CD14-positive monocyte (primary cell): Measurements from ENCODE around the gene SLC25A13. TPM values are rescaled to one million over a fixed set of nuclear protein-coding genes. Genes with fewer than 3 reads are reported as not detected.

Source experiments
- DNase-seq, 3 donors: peaks; one replicate each; pipeline ENCODE4 v3.0.0-alpha.2; 2011 to 2022
- H2AFZ ChIP-seq: 2 replicates; pipeline ENCODE4 v1.6.0; 2012; ENCODE audit warnings: mild to moderate bottlenecking, low read depth, low read length, inconsistent platforms; ENCODE audit not compliant: insufficient read depth, poor library complexity, severe bottlenecking
- H3K27ac ChIP-seq, 2 donors: 1 replicate in 1 of 2; 2 replicates in 1 of 2; pipeline ENCODE4 v1.5.1; 2012 to 2013; ENCODE audit warnings: low read length in 2 of 2, control low read depth in 1 of 2, inconsistent platforms in 1 of 2, low read depth in 1 of 2, mild to moderate bottlenecking in 1 of 2
- H3K27me3 ChIP-seq, 2 donors: one replicate each; pipeline versions ENCODE4 v1.6.0 to v1.6.1; 2011 to 2013; ENCODE audit warnings: low read length in 2 of 2; ENCODE audit not compliant: control insufficient read depth in 2 of 2, insufficient read depth in 2 of 2
- H3K36me3 ChIP-seq, 2 donors: replicated peaks in 1 of 2; 1 replicate in 1 of 2; 2 replicates in 1 of 2; pipeline versions ENCODE4 v1.5.1 to v1.6.1; 2012 to 2013; ENCODE audit warnings: low read length in 2 of 2, control low read depth in 1 of 2, inconsistent platforms in 1 of 2, mild to moderate bottlenecking in 1 of 2; ENCODE audit not compliant: insufficient read depth in 2 of 2, control insufficient read depth in 1 of 2
- H3K4me1 ChIP-seq, 2 donors: 1 replicate in 1 of 2; 2 replicates in 1 of 2; pipeline versions ENCODE4 v1.5.1 to v1.6.1; 2012 to 2013; ENCODE audit warnings: low read length in 2 of 2, control low read depth in 1 of 2, inconsistent platforms in 1 of 2, mild to moderate bottlenecking in 1 of 2, moderate library complexity in 1 of 2; ENCODE audit not compliant: insufficient read depth in 2 of 2, control insufficient read depth in 1 of 2
- H3K4me2 ChIP-seq: replicated peaks from 2 replicates; pipeline ENCODE3; 2012; ENCODE audit warnings: low read length, moderate library complexity, mild to moderate bottlenecking; ENCODE audit not compliant: poor library complexity, severe bottlenecking; ENCODE audit errors: extremely low read depth
- H3K4me3 ChIP-seq, 3 experiments: fragments of 200-600 bp in 1 of 3; sonication (generic) in 1 of 3; replicated peaks in 1 of 3; 1 replicate in 2 of 3; 2 replicates in 1 of 3; pipeline ENCODE4 v1.5.1; 2011 to 2013; ENCODE audit warnings: low read length in 3 of 3, mild to moderate bottlenecking in 3 of 3, control low read depth in 2 of 3, low read depth in 2 of 3, inconsistent platforms in 1 of 3, moderate library complexity in 1 of 3
- H3K79me2 ChIP-seq: 2 replicates; pipeline ENCODE4 v1.6.0; 2012; ENCODE audit warnings: mild to moderate bottlenecking, control low read depth, inconsistent platforms, low read length, moderate library complexity; ENCODE audit not compliant: insufficient read depth
- H3K9ac ChIP-seq: 2 replicates; pipeline ENCODE4 v1.6.0; 2017; ENCODE audit warnings: low read length, mild to moderate bottlenecking; ENCODE audit not compliant: insufficient read depth, poor library complexity, severe bottlenecking
- H3K9me3 ChIP-seq, 2 donors: replicated peaks in 1 of 2; 1 replicate in 1 of 2; 2 replicates in 1 of 2; pipeline versions ENCODE4 v1.5.1 to v1.6.1; 2012 to 2013; ENCODE audit warnings: low read length in 2 of 2, control low read depth in 1 of 2; ENCODE audit not compliant: control insufficient read depth in 1 of 2, insufficient read depth in 1 of 2
- H4K20me1 ChIP-seq: 2 replicates; pipeline ENCODE4 v1.6.0; 2012; ENCODE audit warnings: mild to moderate bottlenecking, low read length, control low read depth, moderate library complexity; ENCODE audit not compliant: insufficient read depth
- H3K27ac Mint-ChIP-seq, 7 donors: one replicate each; pipeline ENCODE4 v1.8.0; 2020; ENCODE audit warnings: mild to moderate bottlenecking in 7 of 7, mixed read lengths in 7 of 7, moderate library complexity in 6 of 7, inconsistent platforms in 2 of 7
- H3K27me3 Mint-ChIP-seq, 3 donors: one replicate each; pipeline ENCODE4 v1.8.0; 2021 to 2022; ENCODE audit warnings: low read depth in 3 of 3, mild to moderate bottlenecking in 3 of 3, mixed read lengths in 3 of 3, moderate library complexity in 3 of 3, inconsistent platforms in 1 of 3
- H3K36me3 Mint-ChIP-seq, 2 donors: one replicate each; pipeline ENCODE4 v1.8.0; 2020; ENCODE audit warnings: mixed read lengths in 2 of 2, inconsistent platforms in 1 of 2, mild to moderate bottlenecking in 1 of 2
- H3K4me1 Mint-ChIP-seq: one replicate; pipeline ENCODE4 v1.8.0; 2020; ENCODE audit warnings: mild to moderate bottlenecking, mixed read lengths
- H3K4me3 Mint-ChIP-seq, 2 donors: one replicate each; pipeline ENCODE4 v1.8.0; 2020; ENCODE audit warnings: mild to moderate bottlenecking in 2 of 2, mixed read lengths in 2 of 2, moderate library complexity in 1 of 2
- H3K9me3 Mint-ChIP-seq, 7 donors: one replicate each; pipeline ENCODE4 v1.8.0; 2020 to 2022; ENCODE audit warnings: mixed read lengths in 7 of 7, mild to moderate bottlenecking in 6 of 7, moderate library complexity in 6 of 7, inconsistent platforms in 2 of 7
- WGBS: methylation state at CpG from one replicate; pipeline ENCODE4 v1.1.5; 2013; ENCODE audit warnings: missing lambda C conversion rate; ENCODE audit not compliant: insufficient coverage; 5-methylcytosine and 5-hydroxymethylcytosine counted together
- intact Hi-C, 2 donors: fragments of 100-400 bp; cut with micrococcal nuclease; formaldehyde crosslinking; loops; one replicate each; pipeline versions ENCODE4 v1.15.0 to v1.15.1; 2023
- polyA plus RNA-seq, 3 donors: library from polyadenylated mRNA; depleted of rRNA in 1 of 3; unstranded in 2 of 3; stranded (reverse) in 1 of 3; fragments of 300-500 nt in 2 of 3; fragments of >200 nt in 1 of 3; fragmentation: Illumina TruSeq in 2 of 3; gene quantifications; 1 replicate in 2 of 3; 2 replicates in 1 of 3; pipeline ENCODE4 v1.2.3, GENCODE V29; 2012 to 2021
- TF ChIP-seq, protein P1 (sequence below): fragments of 200-600 bp; IDR thresholded peaks from one replicate; pipeline ENCODE4 v1.8.0; 2022; ENCODE audit warnings: antibody characterized with exemption, mild to moderate bottlenecking

SLC25A13 gene
- polyA plus RNA-seq, 3 donors: 12.7 to 15.7 (median 14.4) TPM

DNA sequence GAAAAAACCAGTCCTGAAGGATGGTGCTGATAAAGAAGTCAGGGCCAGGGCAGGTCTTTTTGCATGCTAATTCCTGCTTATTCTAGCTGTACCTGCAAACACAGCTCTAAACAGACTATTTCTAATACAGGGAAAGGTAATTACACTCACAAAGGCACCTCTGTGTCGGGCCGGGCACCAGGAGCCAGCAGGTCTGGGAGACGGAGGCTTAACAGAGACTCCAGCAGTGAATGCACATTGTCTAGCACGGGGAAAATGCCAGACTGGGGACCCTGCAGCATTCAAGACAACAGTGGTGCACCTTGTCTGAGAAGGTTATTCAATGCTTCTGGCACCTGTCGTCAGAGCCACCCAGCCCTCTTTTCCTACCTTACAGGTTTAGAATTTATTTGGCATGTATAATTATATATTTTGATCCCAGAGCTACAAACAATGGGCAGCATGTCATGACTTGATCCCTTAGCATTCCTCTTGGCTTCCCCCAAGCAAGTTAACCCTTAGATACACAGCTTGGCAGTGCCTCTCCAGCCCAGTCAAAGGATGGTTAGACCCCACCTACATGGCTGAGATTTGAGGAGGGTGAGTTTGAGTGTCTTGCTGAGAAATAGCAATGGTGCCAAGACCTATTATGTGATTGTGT is 185.2 kb downstream of the SLC25A13 start:
- no peaks in the 10 kb centered on the region for H4K20me1 ChIP-seq
- H3K27me3 Mint-ChIP-seq: peaks cover 0 to 2% (median 0%) of the 10 kb centered on the region in 3 donors
- TF ChIP-seq, protein P1, sequence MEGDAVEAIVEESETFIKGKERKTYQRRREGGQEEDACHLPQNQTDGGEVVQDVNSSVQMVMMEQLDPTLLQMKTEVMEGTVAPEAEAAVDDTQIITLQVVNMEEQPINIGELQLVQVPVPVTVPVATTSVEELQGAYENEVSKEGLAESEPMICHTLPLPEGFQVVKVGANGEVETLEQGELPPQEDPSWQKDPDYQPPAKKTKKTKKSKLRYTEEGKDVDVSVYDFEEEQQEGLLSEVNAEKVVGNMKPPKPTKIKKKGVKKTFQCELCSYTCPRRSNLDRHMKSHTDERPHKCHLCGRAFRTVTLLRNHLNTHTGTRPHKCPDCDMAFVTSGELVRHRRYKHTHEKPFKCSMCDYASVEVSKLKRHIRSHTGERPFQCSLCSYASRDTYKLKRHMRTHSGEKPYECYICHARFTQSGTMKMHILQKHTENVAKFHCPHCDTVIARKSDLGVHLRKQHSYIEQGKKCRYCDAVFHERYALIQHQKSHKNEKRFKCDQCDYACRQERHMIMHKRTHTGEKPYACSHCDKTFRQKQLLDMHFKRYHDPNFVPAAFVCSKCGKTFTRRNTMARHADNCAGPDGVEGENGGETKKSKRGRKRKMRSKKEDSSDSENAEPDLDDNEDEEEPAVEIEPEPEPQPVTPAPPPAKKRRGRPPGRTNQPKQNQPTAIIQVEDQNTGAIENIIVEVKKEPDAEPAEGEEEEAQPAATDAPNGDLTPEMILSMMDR: no peak
- H3K79me2 ChIP-seq: no peaks in the 10 kb centered on the region
- H3K4me1 Mint-ChIP-seq: no peaks in the 10 kb centered on the region
- no peak overlapping the region for H2AFZ ChIP-seq
- peaks cover 50 to 74% of the 10 kb centered on the region in 2 donors for H3K36me3 Mint-ChIP-seq
- H3K9me3 Mint-ChIP-seq: peaks cover 0 to 7% (median 0%) of the 10 kb centered on the region in 7 donors
- DNase-seq: no peak
- intact Hi-C loops: no loop called here
- no peak overlapping the region for H3K4me2 ChIP-seq
- H3K4me3 Mint-ChIP-seq: no peak overlapping the region
- H3K27ac Mint-ChIP-seq: peak overlapping the region in 1 of 7 donors; percentile 22
- no peak overlapping the region for H3K27ac ChIP-seq
- peaks cover 0 to 4% of the 10 kb centered on the region in 2 donors for H3K9me3 ChIP-seq
- WGBS: 98% methylated on average over 4 of the region's 5 CpGs
- H3K9ac ChIP-seq: no peak overlapping the region
- H3K4me3 ChIP-seq: no peak overlapping the region
- H3K4me1 ChIP-seq: no peaks in the 10 kb centered on the region
- peaks cover 0 to 50% of the 10 kb centered on the region in 2 donors for H3K36me3 ChIP-seq
- H3K27me3 ChIP-seq: no peaks in the 10 kb centered on the region

DNA sequence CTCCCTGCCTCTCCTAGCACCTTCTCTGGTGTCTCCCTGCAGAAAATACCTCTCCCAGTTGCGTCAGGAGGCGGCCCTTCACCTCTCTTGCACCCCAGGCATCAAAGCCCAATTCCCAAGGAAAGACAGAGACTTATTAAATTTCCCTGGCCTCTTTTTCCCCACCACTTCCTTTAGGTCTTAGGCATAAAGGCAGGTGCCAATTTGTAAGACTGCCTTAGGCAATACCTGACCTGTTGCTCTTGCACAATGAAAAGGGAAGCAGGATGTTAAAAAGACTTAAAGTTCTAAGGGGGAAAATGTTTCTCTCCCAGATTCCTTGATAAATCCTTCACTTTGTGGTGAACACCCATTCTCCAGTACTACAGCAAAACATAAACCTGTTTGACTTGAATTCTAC is 186.7 kb downstream of the SLC25A13 start:
- intact Hi-C loops: no loop called here
- WGBS: 100% methylated on average over 1 of the region's 2 CpGs
- Histone ChIP-seq H4K20me1 (no peaks in the 10 kb centered on the region), H3K4me2 (no peak overlapping the region), H3K27me3 (no peaks in the 10 kb centered on the region), H3K27ac (no peak overlapping the region), H3K9ac (no peak overlapping the region), H3K36me3 (peaks cover 5 to 51% of the 10 kb centered on the region in 2 donors), H3K4me1 (no peaks in the 10 kb centered on the region), H2AFZ (no peak overlapping the region), H3K4me3 (no peak overlapping the region), H3K9me3 (no peaks in the 10 kb centered on the region), H3K79me2 (no peaks in the 10 kb centered on the region)
- Mint-ChIP-seq H3K36me3 (peaks cover 52 to 72% of the 10 kb centered on the region in 2 donors), H3K27ac (peak overlapping the region in 1 of 7 donors; percentile 17), H3K4me3 (no peak overlapping the region), H3K27me3 (peaks cover 0 to 2% (median 0%) of the 10 kb centered on the region in 3 donors), H3K4me1 (no peaks in the 10 kb centered on the region), H3K9me3 (peaks cover 0 to under 1% (median 0%) of the 10 kb centered on the region in 7 donors)
- TF ChIP-seq, protein P1: no peak
- DNase-seq: no peak
